ENCODE results near the gene MEI1.
A peak's percentile ranks its signal among the peaks of the same experiment; 100 is the strongest.

MEI1 gene

GRCh38 chr22:41776381-41776780 lies 77.1 kb downstream of the MEI1 start:
- no peak for TF ChIP-seq CTCF (IDR thresholded peaks at IDR 0.05; ENCODE audit: low read depth, low read length)
- in situ Hi-C loops (cut with HindIII; ENCODE audit: low sequenced_read_pairs): no loop called here
- DNase-seq (ENCODE audit: low read depth, low spot score): no peak
- H3K4me3 ChIP-seq (ENCODE audit: low read depth, low read length): no peak overlapping the region

- no peak overlapping the region for H3K4me3 ChIP-seq (ENCODE audit: low read depth, low read length)
- no peak for TF ChIP-seq CTCF (IDR thresholded peaks at IDR 0.05; ENCODE audit: low read depth, low read length)
- no peak for DNase-seq (ENCODE audit: low read depth, low spot score)
- in situ Hi-C loops (cut with HindIII; ENCODE audit: low sequenced_read_pairs): no loop called here
Measured at GRCh38 chr22:41777749-41778425, 78.6 kb downstream of the MEI1 start.

GRCh38 chr22:41779929-41780505 lies 80.7 kb downstream of the MEI1 start:
- H3K4me3 ChIP-seq (ENCODE audit: low read depth, low read length): no peak overlapping the region
- in situ Hi-C loops (cut with HindIII; ENCODE audit: low sequenced_read_pairs): no loop called here
- DNase-seq (ENCODE audit: low read depth, low spot score): no peak
- TF ChIP-seq CTCF (IDR thresholded peaks at IDR 0.05; ENCODE audit: low read depth, low read length): no peak

GRCh38 chr22:41780746-41781505 lies 81.6 kb downstream of the MEI1 start:
- H3K4me3 ChIP-seq (ENCODE audit: low read depth, low read length): no peak overlapping the region
- in situ Hi-C loops (cut with HindIII; ENCODE audit: low sequenced_read_pairs): no loop called here
- TF ChIP-seq CTCF (IDR thresholded peaks at IDR 0.05; ENCODE audit: low read depth, low read length): no peak
- peak; percentile 8 for DNase-seq (ENCODE audit: low read depth, low spot score)

GRCh38 chr22:41781507-41781906 lies 82.2 kb downstream of the MEI1 start:
- in situ Hi-C loops (cut with HindIII; ENCODE audit: low sequenced_read_pairs): no loop called here
- no peak overlapping the region for H3K4me3 ChIP-seq (ENCODE audit: low read depth, low read length)
- DNase-seq (ENCODE audit: low read depth, low spot score): no peak
- TF ChIP-seq CTCF (IDR thresholded peaks at IDR 0.05; ENCODE audit: low read depth, low read length): no peak

GRCh38 chr22:41782316-41782715 lies 83.0 kb downstream of the MEI1 start:
- in situ Hi-C loops (cut with HindIII; ENCODE audit: low sequenced_read_pairs): no loop called here
- DNase-seq (ENCODE audit: low read depth, low spot score): no peak
- no peak for TF ChIP-seq CTCF (IDR thresholded peaks at IDR 0.05; ENCODE audit: low read depth, low read length)
- H3K4me3 ChIP-seq (ENCODE audit: low read depth, low read length): no peak overlapping the region
